ENCODE data around the gene MLLT10.

The MLLT10 gene

GRCh38 chr10:21771219-21771618, 237.2 kb downstream of the MLLT10 start:
- TF ChIP-seq MYC (IDR thresholded peaks at IDR 0.05; ENCODE audit: low read depth, low read length) (no peak), MAX (IDR thresholded peaks at IDR 0.05; ENCODE audit: low read depth, low read length) (no peak), CTCF (IDR thresholded peaks at IDR 0.05; ENCODE audit: low read depth, low read length) (no peak), POLR2A (IDR thresholded peaks at IDR 0.05; ENCODE audit: extremely low read depth, insufficient read length) (no peak)
- no peak for DNase-seq (ENCODE audit: low read depth)

GRCh38 chr10:21776883-21777282, 242.9 kb downstream of the MLLT10 start:
- TF ChIP-seq MAX (IDR thresholded peaks at IDR 0.05; ENCODE audit: low read depth, low read length): no peak
- TF ChIP-seq CTCF (IDR thresholded peaks at IDR 0.05; ENCODE audit: low read depth, low read length): no peak
- no peak for TF ChIP-seq MYC (IDR thresholded peaks at IDR 0.05; ENCODE audit: low read depth, low read length)
- no peak for TF ChIP-seq POLR2A (IDR thresholded peaks at IDR 0.05; ENCODE audit: extremely low read depth, insufficient read length)
- H3K4me3 ChIP-seq (ENCODE audit: low read depth, low read length): no peak overlapping the region
- DNase-seq (ENCODE audit: low read depth): no peak

More at GRCh38 chr10:21771219-21771618, 237.2 kb downstream of the MLLT10 start:
- no peak overlapping the region for H3K4me3 ChIP-seq (ENCODE audit: low read depth, low read length)

GRCh38 chr10:21791276-21791675, 257.2 kb downstream of the MLLT10 start:
- no peak for DNase-seq (ENCODE audit: low read depth)
- TF ChIP-seq CTCF (IDR thresholded peaks at IDR 0.05; ENCODE audit: low read depth, low read length): no peak
- TF ChIP-seq POLR2A (IDR thresholded peaks at IDR 0.05; ENCODE audit: extremely low read depth, insufficient read length): no peak
- no peak for TF ChIP-seq MYC (IDR thresholded peaks at IDR 0.05; ENCODE audit: low read depth, low read length)
- no peak for TF ChIP-seq MAX (IDR thresholded peaks at IDR 0.05; ENCODE audit: low read depth, low read length)
- H3K4me3 ChIP-seq (ENCODE audit: low read depth, low read length): no peak overlapping the region

Measured in NB4 (cell line).